ENCODE results near the gene CDHR2. TPM values are rescaled to one million over a fixed set of nuclear protein-coding genes. Genes with fewer than 3 reads are reported as not detected.

The CDHR2 gene
- total RNA-seq, 1 experiment from 2014 or later = 0.10 TPM

- no peaks in the 10 kb centered on the region for H3K4me1 ChIP-seq (ENCODE audit: control insufficient read depth in 1 of 2, insufficient read depth in 2 of 2, low read length in 2 of 2)
- ChIA-PET POLR2A (interaction anchor here (2.0 kb wide), 1 partner anchor 11 kb away, joined by 5 read pairs; the partner anchor contains the start of gene RNF44), CTCF (no interaction called here), RAD21 (ENCODE audit: low non-redundant PET in 1 of 2, low total read pairs in 2 of 2, uncharacterized antibody in 2 of 2, unreplicated experiment in 2 of 2) (no interaction called here)
- H3K4me2 ChIP-seq (ENCODE audit: low read length) = no peak overlapping the region
- no TSS peak for BruUV-seq (replicated peaks)
- no peak for ATAC-seq
- TF ChIP-seq, protein P1, sequence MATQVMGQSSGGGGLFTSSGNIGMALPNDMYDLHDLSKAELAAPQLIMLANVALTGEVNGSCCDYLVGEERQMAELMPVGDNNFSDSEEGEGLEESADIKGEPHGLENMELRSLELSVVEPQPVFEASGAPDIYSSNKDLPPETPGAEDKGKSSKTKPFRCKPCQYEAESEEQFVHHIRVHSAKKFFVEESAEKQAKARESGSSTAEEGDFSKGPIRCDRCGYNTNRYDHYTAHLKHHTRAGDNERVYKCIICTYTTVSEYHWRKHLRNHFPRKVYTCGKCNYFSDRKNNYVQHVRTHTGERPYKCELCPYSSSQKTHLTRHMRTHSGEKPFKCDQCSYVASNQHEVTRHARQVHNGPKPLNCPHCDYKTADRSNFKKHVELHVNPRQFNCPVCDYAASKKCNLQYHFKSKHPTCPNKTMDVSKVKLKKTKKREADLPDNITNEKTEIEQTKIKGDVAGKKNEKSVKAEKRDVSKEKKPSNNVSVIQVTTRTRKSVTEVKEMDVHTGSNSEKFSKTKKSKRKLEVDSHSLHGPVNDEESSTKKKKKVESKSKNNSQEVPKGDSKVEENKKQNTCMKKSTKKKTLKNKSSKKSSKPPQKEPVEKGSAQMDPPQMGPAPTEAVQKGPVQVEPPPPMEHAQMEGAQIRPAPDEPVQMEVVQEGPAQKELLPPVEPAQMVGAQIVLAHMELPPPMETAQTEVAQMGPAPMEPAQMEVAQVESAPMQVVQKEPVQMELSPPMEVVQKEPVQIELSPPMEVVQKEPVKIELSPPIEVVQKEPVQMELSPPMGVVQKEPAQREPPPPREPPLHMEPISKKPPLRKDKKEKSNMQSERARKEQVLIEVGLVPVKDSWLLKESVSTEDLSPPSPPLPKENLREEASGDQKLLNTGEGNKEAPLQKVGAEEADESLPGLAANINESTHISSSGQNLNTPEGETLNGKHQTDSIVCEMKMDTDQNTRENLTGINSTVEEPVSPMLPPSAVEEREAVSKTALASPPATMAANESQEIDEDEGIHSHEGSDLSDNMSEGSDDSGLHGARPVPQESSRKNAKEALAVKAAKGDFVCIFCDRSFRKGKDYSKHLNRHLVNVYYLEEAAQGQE (IDR thresholded peaks at IDR 0.05; ENCODE audit: low read depth) = no peak
- TF ChIP-seq TCF7L2 (IDR thresholded peaks at IDR 0.05; ENCODE audit: borderline replicate concordance, extremely low read depth, insufficient read depth, insufficient read length) = no peak
- no peak for TF ChIP-seq EZH2phosphoT487 (IDR thresholded peaks at IDR 0.05; ENCODE audit: borderline replicate concordance)
- no peak for TF ChIP-seq SP1 (IDR thresholded peaks at IDR 0.05; ENCODE audit: low read depth)
- TF ChIP-seq JUND (IDR thresholded peaks at IDR 0.05) = no peak
- no peak for TF ChIP-seq ZFX (IDR thresholded peaks at IDR 0.05)
- TF ChIP-seq ATF3 (IDR thresholded peaks at IDR 0.05) = no peak
- no peak for TF ChIP-seq YY1 (IDR thresholded peaks at IDR 0.05; ENCODE audit: extremely low read depth, insufficient replicate concordance, low read depth, low read length)
- TF ChIP-seq CEBPB (IDR thresholded peaks at IDR 0.05; ENCODE audit: low read depth) = no peak
- no peak for TF ChIP-seq CBX3 (IDR thresholded peaks at IDR 0.05; ENCODE audit: low read depth)
- no peak for TF ChIP-seq RAD21 (IDR thresholded peaks at IDR 0.05; ENCODE audit: low read depth)
- TF ChIP-seq, protein P2, sequence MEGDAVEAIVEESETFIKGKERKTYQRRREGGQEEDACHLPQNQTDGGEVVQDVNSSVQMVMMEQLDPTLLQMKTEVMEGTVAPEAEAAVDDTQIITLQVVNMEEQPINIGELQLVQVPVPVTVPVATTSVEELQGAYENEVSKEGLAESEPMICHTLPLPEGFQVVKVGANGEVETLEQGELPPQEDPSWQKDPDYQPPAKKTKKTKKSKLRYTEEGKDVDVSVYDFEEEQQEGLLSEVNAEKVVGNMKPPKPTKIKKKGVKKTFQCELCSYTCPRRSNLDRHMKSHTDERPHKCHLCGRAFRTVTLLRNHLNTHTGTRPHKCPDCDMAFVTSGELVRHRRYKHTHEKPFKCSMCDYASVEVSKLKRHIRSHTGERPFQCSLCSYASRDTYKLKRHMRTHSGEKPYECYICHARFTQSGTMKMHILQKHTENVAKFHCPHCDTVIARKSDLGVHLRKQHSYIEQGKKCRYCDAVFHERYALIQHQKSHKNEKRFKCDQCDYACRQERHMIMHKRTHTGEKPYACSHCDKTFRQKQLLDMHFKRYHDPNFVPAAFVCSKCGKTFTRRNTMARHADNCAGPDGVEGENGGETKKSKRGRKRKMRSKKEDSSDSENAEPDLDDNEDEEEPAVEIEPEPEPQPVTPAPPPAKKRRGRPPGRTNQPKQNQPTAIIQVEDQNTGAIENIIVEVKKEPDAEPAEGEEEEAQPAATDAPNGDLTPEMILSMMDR (IDR thresholded peaks at IDR 0.05 in 2 of 3, conservative IDR thresholded peaks at IDR 0.05 in 1 of 3; ENCODE audit: borderline replicate concordance in 1 of 3, insufficient read depth in 1 of 3, low read depth in 2 of 3, low read length in 2 of 3) = no peak
- no peak for TF ChIP-seq ZNF274 (IDR thresholded peaks at IDR 0.05; ENCODE audit: low read depth, low read length)
- no peak for TF ChIP-seq EZH2 (IDR thresholded peaks at IDR 0.05)
- TF ChIP-seq MAX (IDR thresholded peaks at IDR 0.05) = no peak
- TF ChIP-seq SRF (IDR thresholded peaks at IDR 0.05; ENCODE audit: low read depth) = no peak
- TF ChIP-seq, protein P3, sequence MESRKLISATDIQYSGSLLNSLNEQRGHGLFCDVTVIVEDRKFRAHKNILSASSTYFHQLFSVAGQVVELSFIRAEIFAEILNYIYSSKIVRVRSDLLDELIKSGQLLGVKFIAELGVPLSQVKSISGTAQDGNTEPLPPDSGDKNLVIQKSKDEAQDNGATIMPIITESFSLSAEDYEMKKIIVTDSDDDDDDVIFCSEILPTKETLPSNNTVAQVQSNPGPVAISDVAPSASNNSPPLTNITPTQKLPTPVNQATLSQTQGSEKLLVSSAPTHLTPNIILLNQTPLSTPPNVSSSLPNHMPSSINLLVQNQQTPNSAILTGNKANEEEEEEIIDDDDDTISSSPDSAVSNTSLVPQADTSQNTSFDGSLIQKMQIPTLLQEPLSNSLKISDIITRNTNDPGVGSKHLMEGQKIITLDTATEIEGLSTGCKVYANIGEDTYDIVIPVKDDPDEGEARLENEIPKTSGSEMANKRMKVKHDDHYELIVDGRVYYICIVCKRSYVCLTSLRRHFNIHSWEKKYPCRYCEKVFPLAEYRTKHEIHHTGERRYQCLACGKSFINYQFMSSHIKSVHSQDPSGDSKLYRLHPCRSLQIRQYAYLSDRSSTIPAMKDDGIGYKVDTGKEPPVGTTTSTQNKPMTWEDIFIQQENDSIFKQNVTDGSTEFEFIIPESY (IDR thresholded peaks at IDR 0.05; ENCODE audit: extremely low read depth, insufficient replicate concordance, low read length) = no peak
- no peak for TF ChIP-seq ELF1 (IDR thresholded peaks at IDR 0.05; ENCODE audit: borderline replicate concordance, low read depth)
- H3K9me3 ChIP-seq (ENCODE audit: control insufficient read depth in 1 of 2, insufficient read depth in 1 of 2, low read depth in 1 of 2, low read length in 2 of 2) = no peaks in the 10 kb centered on the region
- H3K9ac ChIP-seq (ENCODE audit: low read length) = no peak overlapping the region
- no peaks in the 10 kb centered on the region for H3K79me2 ChIP-seq (ENCODE audit: insufficient read depth, low read length)
- no peak overlapping the region for H3K4me3 ChIP-seq (replicated peaks in 1 of 2; ENCODE audit: low read depth in 1 of 2, low read length in 2 of 2)
- H4K20me1 ChIP-seq (ENCODE audit: insufficient read depth) = no peaks in the 10 kb centered on the region
- H3K9me2 ChIP-seq (ENCODE audit: insufficient read depth) = no peaks in the 10 kb centered on the region
- no peak for DNase-seq (ENCODE audit: low read depth, low spot score)
- intact Hi-C loops (cut with micrococcal nuclease) = no loop called here
- no peaks in the 10 kb centered on the region for H3K27me3 ChIP-seq (ENCODE audit: insufficient read depth, low read length)
- H3K27ac ChIP-seq (ENCODE audit: low read depth, low read length) = no peak overlapping the region
- H3K36me3 ChIP-seq (ENCODE audit: control insufficient read depth in 1 of 2, insufficient read depth in 2 of 2, low read length in 2 of 2) = peaks cover 3 to 26% of the 10 kb centered on the region in 2 experiments; a peak in 2 of 4 replicates
- H2AFZ ChIP-seq (ENCODE audit: low read depth, low read length, poor library complexity, severe bottlenecking) = no peak overlapping the region
Observed at GRCh38 chr5:176526462-176526861, 22.7 kb upstream of the CDHR2 start.

Measured in HCT116 (cell line).